Activated naive CD8-positive, alpha-beta T cell (primary cell): ENCODE results near the gene PRR14L.
A peak's percentile ranks its signal among the peaks of the same experiment; 100 is the strongest.

ENCODE experiments used
- H3K27ac Mint-ChIP-seq: one replicate; pipeline ENCODE4 v1.8.0; 2021; ENCODE audit warnings: mixed read lengths
- H3K27me3 Mint-ChIP-seq: one replicate; pipeline ENCODE4 v1.8.0; 2021; ENCODE audit warnings: mixed read lengths
- H3K36me3 Mint-ChIP-seq: one replicate; pipeline ENCODE4 v1.8.0; 2021; ENCODE audit warnings: mixed read lengths
- H3K4me1 Mint-ChIP-seq: one replicate; pipeline ENCODE4 v1.8.0; 2021; ENCODE audit warnings: low read depth, mixed read lengths
- H3K4me3 Mint-ChIP-seq: one replicate; pipeline ENCODE4 v1.8.0; 2021; ENCODE audit warnings: mild to moderate bottlenecking, mixed read lengths
- H3K9me3 Mint-ChIP-seq: one replicate; pipeline ENCODE4 v1.8.0; 2021; ENCODE audit warnings: low read depth, mixed read lengths

The PRR14L gene

DNA sequence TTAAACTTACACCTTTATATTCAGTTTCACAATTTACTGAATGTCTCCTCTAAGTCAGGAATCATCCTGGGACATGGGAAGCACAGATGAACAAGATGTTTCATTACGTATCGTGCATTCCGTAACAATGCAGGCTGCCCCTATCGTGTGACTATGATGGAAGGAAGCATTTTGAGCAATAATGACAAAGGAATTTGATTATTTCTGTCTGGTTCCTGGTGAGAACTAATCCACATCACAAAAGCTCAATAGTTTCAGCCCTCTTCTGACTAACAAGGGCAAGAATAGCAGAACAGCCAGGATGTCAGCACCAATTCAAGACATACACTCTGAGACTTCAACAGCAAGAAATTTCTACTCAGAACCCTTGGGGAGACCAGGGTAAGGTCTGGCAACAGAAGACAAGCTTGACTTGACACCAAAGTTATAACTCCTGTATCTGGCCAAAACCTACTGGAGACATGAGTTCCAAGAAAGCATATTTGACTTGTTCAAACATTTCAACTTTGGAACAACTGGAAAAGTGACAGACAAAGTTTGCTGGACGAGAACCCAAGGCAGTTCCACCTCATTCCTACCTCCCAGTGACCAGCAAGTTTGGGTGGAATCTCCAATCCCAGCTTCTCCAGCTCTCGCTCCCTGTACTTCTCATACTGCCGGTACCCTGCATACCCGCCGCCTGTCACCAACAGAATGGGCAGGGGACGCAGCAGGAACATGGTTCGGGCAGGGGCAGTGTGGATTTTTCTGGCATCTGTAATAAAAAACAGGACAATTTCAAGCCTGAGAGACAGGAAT lies 102.2 kb downstream of the PRR14L start:
- peaks cover 37% of the 10 kb centered on the region for H3K4me1 Mint-ChIP-seq
- H3K27ac Mint-ChIP-seq = peak overlapping the region; percentile 10

DNA sequence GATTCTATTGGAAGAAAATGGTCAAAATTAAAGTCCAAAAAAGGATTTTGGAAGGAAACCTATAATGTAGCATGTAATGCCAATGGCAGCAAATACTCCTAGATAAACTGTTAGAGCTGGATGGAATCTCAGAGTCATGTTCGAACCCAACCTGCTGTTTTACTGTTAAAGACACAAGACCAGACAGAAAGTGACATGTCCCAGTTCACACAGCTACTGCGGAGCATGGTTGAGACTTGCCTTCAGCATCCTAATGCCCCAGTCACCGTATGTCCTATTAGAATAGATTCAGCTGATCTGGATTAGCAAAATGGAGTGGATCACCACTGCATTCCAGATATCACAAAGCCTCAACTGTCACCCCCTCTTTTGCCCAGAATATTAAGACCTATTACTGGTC lies 102.9 kb downstream of the PRR14L start:
- peak overlapping the region; percentile 60 for H3K4me3 Mint-ChIP-seq
- no peaks in the 10 kb centered on the region for H3K27me3 Mint-ChIP-seq
- H3K4me1 Mint-ChIP-seq = peaks cover 36% of the 10 kb centered on the region
- peaks cover 2% of the 10 kb centered on the region for H3K36me3 Mint-ChIP-seq
- H3K27ac Mint-ChIP-seq = peak overlapping the region; percentile 91
- no peaks in the 10 kb centered on the region for H3K9me3 Mint-ChIP-seq

More for the DNA sequence above, 102.2 kb downstream of the PRR14L start:
- H3K36me3 Mint-ChIP-seq = peaks cover 2% of the 10 kb centered on the region
- H3K27me3 Mint-ChIP-seq = no peaks in the 10 kb centered on the region
- H3K9me3 Mint-ChIP-seq = no peaks in the 10 kb centered on the region
- H3K4me3 Mint-ChIP-seq = no peak overlapping the region

DNA sequence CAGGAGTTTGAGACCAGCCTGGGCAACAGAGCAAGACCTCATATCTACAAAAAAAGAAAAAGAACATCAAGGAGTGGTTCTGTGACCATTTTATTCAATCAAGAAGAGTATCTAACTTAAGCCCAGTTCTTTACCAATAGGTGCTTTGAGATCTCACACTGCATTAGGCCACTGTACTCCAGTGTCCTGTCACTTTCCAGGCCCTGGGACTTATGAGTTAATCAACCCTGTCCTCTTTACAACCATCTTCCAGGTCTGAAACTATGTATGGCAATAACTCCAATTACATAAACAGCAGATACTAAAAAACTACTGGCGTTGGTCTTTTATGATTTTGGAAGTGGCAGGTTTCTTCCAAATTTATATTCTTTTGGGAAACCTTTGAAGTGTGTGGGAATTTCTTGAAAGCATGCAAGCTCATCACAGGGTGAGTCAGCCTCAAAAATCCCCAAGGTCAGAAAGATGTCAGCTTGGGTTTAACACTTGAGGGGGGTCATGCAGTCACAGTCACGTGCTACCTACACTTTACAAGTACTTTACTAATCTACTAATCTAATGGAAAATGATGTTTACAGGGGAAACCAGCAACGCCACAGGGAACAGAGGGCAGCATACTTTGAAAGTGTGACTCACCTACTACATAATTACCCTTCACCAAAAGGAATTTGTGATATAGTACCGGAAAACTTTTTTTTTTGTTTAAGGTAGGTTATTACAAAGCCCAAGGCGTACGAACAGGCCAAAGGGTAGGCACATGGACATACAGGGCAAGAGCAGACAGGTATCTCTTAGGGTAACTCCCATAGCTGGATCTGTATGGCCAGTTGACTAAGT lies 103.5 kb downstream of the PRR14L start:
- Mint-ChIP-seq H3K4me3 (peak overlapping the region; percentile 60), H3K9me3 (no peaks in the 10 kb centered on the region), H3K27ac (peak overlapping the region; percentile 91), H3K4me1 (peaks cover 31% of the 10 kb centered on the region), H3K36me3 (peaks cover 2% of the 10 kb centered on the region), H3K27me3 (no peaks in the 10 kb centered on the region)

DNA sequence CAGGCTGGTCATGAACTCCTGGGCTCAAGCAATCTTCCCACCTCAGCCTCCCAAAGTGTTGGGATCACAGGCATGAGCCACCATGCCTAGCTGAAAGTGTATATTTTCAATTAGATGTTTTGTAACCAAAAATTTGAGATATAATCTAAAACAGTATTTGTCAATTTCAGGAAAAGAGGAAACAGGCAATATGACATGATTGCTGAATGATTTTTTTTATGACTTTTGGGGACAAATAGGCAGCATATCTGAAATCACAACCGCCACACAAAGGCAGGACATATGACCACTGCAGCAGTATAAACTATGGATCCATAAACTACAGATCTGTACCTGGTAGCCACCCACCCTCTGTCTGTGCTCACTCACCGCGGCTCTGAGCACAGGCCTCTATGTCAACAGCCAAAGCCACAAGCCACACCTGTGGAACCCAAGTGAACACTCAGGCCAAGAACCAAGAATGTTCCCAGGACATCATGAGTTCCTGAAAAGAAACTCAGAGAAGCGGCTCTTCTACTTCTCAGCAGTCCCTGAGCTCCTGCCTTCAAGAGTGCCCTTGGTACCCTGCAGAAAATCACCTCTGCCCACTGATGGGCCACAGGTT lies 110.4 kb downstream of the PRR14L start:
- Mint-ChIP-seq H3K4me1 (peaks cover 39% of the 10 kb centered on the region), H3K36me3 (peaks cover 6% of the 10 kb centered on the region), H3K27me3 (no peaks in the 10 kb centered on the region), H3K4me3 (no peak overlapping the region), H3K9me3 (no peaks in the 10 kb centered on the region), H3K27ac (peak overlapping the region; percentile 76)

DNA sequence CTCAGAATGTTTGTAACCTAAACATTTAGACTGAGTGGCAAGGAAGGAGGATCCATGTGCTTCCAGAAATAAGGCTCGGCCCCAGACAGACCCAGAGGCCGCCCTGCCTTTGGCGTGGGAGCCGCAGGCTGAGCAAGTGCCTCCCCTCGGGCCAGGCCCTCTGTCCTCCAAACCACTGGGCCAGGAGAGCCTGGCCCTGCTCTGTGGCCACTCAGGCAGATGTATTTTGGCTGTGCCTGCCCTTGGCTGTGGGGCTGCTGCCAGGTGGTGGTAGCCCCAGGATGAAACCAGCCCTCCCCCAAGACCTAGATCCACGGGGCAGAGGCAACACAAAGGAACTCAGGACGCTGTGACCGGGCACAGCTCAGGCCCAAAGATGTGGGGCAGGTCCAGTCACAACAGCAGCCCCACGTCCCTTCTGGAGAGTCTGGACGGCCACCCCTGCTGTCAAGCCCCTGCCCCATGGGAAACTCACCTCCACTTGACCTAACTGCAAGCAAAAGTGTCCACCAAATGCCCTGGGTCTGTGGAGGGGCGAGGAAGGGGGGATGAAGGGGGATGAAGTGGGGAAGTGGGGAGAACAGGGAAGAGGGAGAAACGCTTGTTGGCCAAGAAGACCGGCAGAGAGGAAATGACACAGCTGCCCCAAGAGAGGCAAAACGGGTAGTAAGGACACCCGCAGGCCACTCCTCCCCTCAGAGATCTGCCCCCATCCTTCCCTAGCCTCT lies 111.9 kb downstream of the PRR14L start:
- Mint-ChIP-seq H3K27me3 (no peaks in the 10 kb centered on the region), H3K4me3 (peak overlapping the region; percentile 35), H3K4me1 (peaks cover 39% of the 10 kb centered on the region), H3K27ac (peak overlapping the region; percentile 81), H3K9me3 (no peaks in the 10 kb centered on the region), H3K36me3 (peaks cover 4% of the 10 kb centered on the region)

DNA sequence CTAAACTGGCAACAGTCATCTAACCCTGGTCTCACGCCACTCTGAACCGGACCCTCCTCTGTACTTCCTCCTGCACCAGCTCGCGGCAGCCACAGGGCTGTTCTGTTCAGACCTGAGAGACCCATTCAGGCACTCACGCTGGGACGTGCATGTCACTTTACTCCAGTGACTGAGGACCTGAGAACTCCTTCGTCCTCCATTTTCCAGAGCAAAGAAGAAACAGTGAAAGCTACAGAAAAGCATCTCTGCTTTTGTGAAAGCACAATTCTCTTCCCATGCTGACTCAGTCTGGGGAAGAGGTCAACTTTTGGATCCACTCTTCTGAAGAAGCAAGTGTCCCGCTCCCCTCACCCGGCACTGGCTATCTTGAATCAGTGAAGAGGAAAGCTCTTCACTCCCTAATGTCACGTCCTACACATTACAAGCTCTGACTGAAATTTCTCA lies 112.5 kb downstream of the PRR14L start:
- Mint-ChIP-seq H3K4me1 (peaks cover 39% of the 10 kb centered on the region), H3K27me3 (no peaks in the 10 kb centered on the region), H3K4me3 (no peak overlapping the region), H3K27ac (peak overlapping the region; percentile 75), H3K9me3 (no peaks in the 10 kb centered on the region), H3K36me3 (peaks cover 4% of the 10 kb centered on the region)

DNA sequence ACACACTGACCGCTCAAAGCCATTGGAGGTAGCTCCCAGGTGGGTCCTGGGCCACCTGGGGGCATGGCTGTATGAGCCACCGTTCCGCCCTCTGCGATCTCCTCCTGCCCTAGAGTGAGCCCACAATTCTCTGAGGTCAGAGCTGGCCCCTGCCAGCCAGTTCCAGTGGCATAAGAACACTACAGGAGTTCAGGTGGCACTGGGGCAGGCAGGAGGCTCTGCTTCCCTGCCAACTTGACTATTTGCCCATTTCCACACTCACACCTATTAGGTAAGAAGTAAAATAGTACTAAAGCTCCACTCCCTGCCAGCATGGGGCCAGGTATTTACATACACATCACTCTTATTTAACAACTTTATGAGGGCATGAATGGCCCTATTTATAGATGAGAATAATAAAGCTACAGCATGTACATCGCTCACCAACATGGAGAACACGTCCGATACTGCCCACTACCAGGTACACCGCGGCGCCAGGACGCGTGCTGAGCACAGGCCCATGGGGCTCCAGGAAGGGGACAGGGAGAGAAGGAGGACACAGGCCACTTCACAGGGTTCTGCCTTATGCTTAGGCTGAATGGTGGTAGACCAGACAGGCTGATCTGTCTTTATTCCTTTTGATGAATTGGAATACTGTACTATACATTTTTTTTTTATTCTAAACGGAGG lies 114.2 kb downstream of the PRR14L start:
- peaks cover 2% of the 10 kb centered on the region for H3K36me3 Mint-ChIP-seq
- H3K27me3 Mint-ChIP-seq = no peaks in the 10 kb centered on the region
- peak overlapping the region; percentile 69 for H3K27ac Mint-ChIP-seq
- H3K9me3 Mint-ChIP-seq = no peaks in the 10 kb centered on the region
- H3K4me1 Mint-ChIP-seq = peaks cover 43% of the 10 kb centered on the region
- H3K4me3 Mint-ChIP-seq = no peak overlapping the region

- Mint-ChIP-seq H3K4me1 (peaks cover 51% of the 10 kb centered on the region), H3K9me3 (no peaks in the 10 kb centered on the region), H3K36me3 (no peaks in the 10 kb centered on the region), H3K27ac (peak overlapping the region; percentile 91), H3K4me3 (peak overlapping the region; percentile 84), H3K27me3 (no peaks in the 10 kb centered on the region)
Measured at GRCh38 chr22:31631436-31631835, 118.5 kb downstream of the PRR14L start.
